Measurements from ENCODE around the gene TMEM108.

Gene TMEM108

DNA sequence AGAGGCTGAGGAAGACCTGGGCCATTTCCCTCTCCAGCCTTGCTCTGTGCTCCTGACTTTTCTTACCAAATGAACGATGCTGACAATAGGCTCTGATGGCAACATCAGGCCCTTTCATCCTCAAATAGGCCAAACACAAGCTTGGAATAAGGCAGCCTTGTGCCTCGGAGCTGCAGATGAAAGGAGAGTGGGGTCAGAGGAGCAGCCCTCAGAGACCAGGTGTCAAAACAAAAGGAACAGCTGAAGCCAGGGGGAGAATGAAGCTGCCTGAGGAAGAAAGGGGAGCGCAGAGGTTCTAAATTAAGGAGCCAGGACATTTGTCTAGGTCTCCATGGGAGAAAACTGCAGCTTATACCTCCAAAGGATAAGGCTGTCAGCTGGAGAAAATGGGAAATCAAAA lies 366.7 kb downstream of the TMEM108 start:
- no peak overlapping the region for H3K27ac Mint-ChIP-seq (ENCODE audit: low read depth)

DNA sequence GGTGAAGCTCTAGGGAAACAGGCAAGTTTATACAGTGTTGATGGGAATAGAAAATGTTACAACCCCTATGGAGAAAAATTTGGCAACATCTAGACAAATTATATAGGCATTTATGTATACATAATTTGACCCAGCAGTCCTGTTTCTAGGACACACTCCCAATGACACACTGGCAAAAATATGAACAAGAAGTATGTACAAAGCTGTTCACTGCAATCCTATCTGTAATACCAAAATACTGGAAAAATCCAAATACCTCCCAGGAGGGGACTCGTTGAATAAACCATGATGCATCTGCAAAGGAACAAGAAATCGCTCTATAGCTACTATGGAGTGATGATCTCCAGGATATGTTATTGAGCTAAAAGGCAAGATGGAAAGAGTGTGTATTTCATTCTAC lies 370.2 kb downstream of the TMEM108 start:
- DNase-seq (ENCODE audit: low spot score in 2 of 2) (no peak), ATAC-seq (replicated peaks; ENCODE audit: extremely low read depth, poor library complexity, severe bottlenecking) (no peak)
- no peaks in the 10 kb centered on the region for H3K36me3 Mint-ChIP-seq (ENCODE audit: insufficient read depth)
- peaks cover 57% of the 10 kb centered on the region for H3K27me3 Mint-ChIP-seq
- no peak overlapping the region for H3K4me3 Mint-ChIP-seq
- no peak overlapping the region for H3K27ac Mint-ChIP-seq (ENCODE audit: low read depth)
- peaks cover 8% of the 10 kb centered on the region for H3K4me1 Mint-ChIP-seq
- no peaks in the 10 kb centered on the region for H3K9me3 Mint-ChIP-seq

More for the DNA sequence above, 366.7 kb downstream of the TMEM108 start:
- Mint-ChIP-seq H3K4me3 (no peak overlapping the region), H3K36me3 (ENCODE audit: insufficient read depth) (no peaks in the 10 kb centered on the region), H3K9me3 (no peaks in the 10 kb centered on the region), H3K27me3 (peaks cover 48% of the 10 kb centered on the region), H3K4me1 (no peaks in the 10 kb centered on the region)
- DNase-seq (ENCODE audit: low spot score in 2 of 2) (no peak), ATAC-seq (replicated peaks; ENCODE audit: extremely low read depth, poor library complexity, severe bottlenecking) (no peak)

DNA sequence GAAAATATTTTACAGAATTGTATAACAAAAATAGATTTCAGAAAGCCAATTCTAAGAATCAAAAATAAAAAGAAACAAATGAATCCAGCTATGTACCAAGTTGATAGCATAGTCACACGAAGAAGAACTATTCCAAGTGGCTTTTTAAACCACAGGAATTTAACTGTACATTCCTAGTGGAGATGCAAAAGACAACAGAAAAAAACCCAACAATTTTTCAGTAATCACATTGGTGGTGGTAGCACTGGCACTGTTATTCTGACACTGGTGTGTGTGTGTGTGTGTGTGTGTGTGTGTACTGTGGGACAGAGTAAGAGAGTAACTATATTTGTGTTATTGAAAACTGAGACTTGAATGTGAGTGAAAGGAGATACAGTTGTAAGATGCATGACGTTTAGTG lies 370.8 kb downstream of the TMEM108 start:
- Mint-ChIP-seq H3K27ac (ENCODE audit: low read depth) (no peak overlapping the region), H3K27me3 (peaks cover 57% of the 10 kb centered on the region), H3K4me3 (no peak overlapping the region), H3K4me1 (peaks cover 10% of the 10 kb centered on the region), H3K36me3 (ENCODE audit: insufficient read depth) (no peaks in the 10 kb centered on the region), H3K9me3 (no peaks in the 10 kb centered on the region)
- ATAC-seq (replicated peaks; ENCODE audit: extremely low read depth, poor library complexity, severe bottlenecking), result no peak
- DNase-seq (ENCODE audit: low spot score in 2 of 2), result no peak

DNA sequence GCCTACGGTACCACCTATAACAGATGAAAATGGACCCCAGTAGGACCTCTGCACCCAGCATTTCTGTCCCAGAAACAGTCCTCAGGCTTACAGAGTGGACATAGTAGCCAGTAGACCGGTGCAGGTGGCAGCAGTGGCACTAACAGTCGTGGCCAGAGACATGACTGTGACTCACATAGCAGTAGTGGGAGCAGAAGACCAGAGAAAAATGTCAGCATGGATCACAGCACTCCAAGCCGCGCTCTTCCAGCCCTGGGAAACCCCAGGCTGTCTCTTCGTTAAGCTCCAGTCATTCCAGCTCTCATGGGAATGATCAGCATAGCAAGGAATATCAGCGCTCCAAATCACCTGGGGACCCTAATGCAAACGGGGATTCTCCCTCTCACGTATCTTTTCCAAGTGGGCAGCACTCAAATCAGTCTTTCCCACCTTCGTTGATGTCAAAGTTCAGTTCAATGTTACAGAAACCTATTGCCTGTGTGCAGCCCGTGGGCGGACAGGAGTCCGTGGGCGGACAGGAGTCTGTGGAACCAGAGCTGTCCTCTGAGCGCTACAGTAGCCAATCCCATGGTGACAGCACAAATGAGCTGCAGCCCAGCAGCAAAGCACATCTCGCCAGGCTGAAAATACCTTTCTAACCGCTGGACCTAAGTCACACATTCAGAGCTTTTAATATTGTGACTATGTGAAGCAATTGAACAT lies 372.2 kb downstream of the TMEM108 start:
- Mint-ChIP-seq H3K27me3 (peaks cover 47% of the 10 kb centered on the region), H3K36me3 (ENCODE audit: insufficient read depth) (no peaks in the 10 kb centered on the region), H3K27ac (ENCODE audit: low read depth) (no peak overlapping the region), H3K4me3 (no peak overlapping the region), H3K4me1 (peaks cover 10% of the 10 kb centered on the region), H3K9me3 (no peaks in the 10 kb centered on the region)
- DNase-seq (ENCODE audit: low spot score in 2 of 2), result no peak
- ATAC-seq (replicated peaks; ENCODE audit: extremely low read depth, poor library complexity, severe bottlenecking), result no peak

DNA sequence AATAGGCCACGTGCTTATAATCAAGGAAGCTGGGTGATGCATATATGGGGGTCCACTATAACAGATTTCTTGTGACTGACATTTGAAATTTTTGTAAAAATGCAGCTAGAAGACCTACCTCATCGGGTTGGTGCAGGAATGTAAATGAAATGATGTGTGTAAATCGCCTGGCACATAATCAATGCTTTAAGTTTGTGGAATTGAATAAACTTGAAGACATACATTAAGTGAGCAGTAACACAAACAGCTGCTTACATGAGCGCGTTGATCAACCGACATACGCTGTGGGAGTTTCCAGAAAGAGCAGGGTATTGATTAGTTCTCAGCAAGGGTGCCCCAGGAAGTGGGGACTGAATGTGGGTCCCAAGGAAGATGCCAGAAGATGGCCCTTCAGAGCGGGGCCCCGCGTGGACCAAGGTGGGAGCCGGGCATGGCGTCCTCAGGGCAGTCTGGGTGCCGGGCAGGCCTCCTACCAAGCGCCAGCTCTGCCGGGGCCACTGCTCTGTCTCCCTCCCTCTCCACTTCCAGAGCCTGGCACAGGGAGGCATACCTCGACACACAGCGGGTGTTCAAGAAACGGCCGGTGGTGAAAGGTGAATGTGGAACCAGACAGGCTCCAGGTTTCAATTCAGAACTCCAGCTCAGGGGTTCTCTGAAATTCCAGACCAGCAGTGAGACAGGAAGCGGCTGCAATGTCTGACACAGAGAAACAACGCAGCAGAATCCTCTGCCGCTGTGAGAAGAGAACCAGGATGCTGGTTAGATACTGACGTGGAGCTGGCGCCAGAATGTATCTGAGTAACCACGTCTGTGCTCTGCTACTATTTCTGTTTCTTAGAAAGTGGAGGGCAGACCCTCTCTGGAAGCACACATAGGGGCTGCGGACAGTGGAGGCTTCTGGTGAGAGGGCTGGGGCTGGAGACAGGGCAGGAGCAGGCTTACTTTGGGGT lies 374.3 kb downstream of the TMEM108 start:
- H3K4me3 Mint-ChIP-seq, result no peak overlapping the region

GRCh38 chr3:133413161-133414020 lies 375.2 kb downstream of the TMEM108 start:
- no peaks in the 10 kb centered on the region for H3K9me3 Mint-ChIP-seq
- peaks cover 22% of the 10 kb centered on the region for H3K27me3 Mint-ChIP-seq
- no peak overlapping the region for H3K4me3 Mint-ChIP-seq
- DNase-seq (ENCODE audit: low spot score in 2 of 2) (no peak), ATAC-seq (replicated peaks; ENCODE audit: extremely low read depth, poor library complexity, severe bottlenecking) (no peak)
- no peak overlapping the region for H3K27ac Mint-ChIP-seq (ENCODE audit: low read depth)
- H3K4me1 Mint-ChIP-seq, result peaks cover 10% of the 10 kb centered on the region
- H3K36me3 Mint-ChIP-seq (ENCODE audit: insufficient read depth), result peaks cover 3% of the 10 kb centered on the region

More for the DNA sequence above, 374.3 kb downstream of the TMEM108 start:
- ATAC-seq (replicated peaks; ENCODE audit: extremely low read depth, poor library complexity, severe bottlenecking) (no peak), DNase-seq (ENCODE audit: low spot score in 2 of 2) (no peak)
- no peak overlapping the region for H3K27ac Mint-ChIP-seq (ENCODE audit: low read depth)
- H3K36me3 Mint-ChIP-seq (ENCODE audit: insufficient read depth), result peaks cover 2% of the 10 kb centered on the region
- peaks cover 29% of the 10 kb centered on the region for H3K27me3 Mint-ChIP-seq
- peaks cover 10% of the 10 kb centered on the region for H3K4me1 Mint-ChIP-seq
- H3K9me3 Mint-ChIP-seq, result no peaks in the 10 kb centered on the region

GRCh38 chr3:133414021-133414392 lies 375.8 kb downstream of the TMEM108 start:
- peaks cover 10% of the 10 kb centered on the region for H3K4me1 Mint-ChIP-seq
- no peaks in the 10 kb centered on the region for H3K9me3 Mint-ChIP-seq
- H3K36me3 Mint-ChIP-seq (ENCODE audit: insufficient read depth), result peaks cover 3% of the 10 kb centered on the region
- no peak for DNase-seq (ENCODE audit: low spot score in 2 of 2)
- no peak for ATAC-seq (replicated peaks; ENCODE audit: extremely low read depth, poor library complexity, severe bottlenecking)
- H3K27me3 Mint-ChIP-seq, result peaks cover 16% of the 10 kb centered on the region
- H3K4me3 Mint-ChIP-seq, result no peak overlapping the region
- no peak overlapping the region for H3K27ac Mint-ChIP-seq (ENCODE audit: low read depth)

DNA sequence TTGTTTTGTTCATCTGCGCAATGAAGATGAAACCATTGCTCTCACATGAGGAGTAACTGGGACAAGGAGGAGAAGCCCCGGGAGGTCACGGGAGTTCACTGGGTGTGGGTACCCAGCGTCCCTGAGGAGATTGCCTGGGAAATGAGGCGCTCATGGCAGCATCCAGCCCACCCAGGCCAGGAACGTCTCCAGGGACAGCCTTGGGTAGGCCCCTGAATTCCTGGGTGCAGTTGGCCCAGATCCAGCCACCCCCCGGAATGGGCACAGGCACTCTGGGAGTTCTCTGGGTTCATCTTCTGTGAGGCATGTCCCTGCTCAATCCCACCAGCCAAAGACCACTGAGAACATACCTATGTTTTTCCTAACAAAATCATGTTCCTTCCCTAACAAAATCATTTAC lies 380.2 kb downstream of the TMEM108 start:
- DNase-seq (ENCODE audit: low spot score in 2 of 2), result no peak
- H3K27me3 Mint-ChIP-seq, result peaks cover 16% of the 10 kb centered on the region
- no peak for ATAC-seq (replicated peaks; ENCODE audit: extremely low read depth, poor library complexity, severe bottlenecking)
- H3K9me3 Mint-ChIP-seq, result no peaks in the 10 kb centered on the region
- H3K27ac Mint-ChIP-seq (ENCODE audit: low read depth), result no peak overlapping the region
- peaks cover 2% of the 10 kb centered on the region for H3K4me1 Mint-ChIP-seq
- no peak overlapping the region for H3K4me3 Mint-ChIP-seq
- peaks cover 3% of the 10 kb centered on the region for H3K36me3 Mint-ChIP-seq (ENCODE audit: insufficient read depth)

DNA sequence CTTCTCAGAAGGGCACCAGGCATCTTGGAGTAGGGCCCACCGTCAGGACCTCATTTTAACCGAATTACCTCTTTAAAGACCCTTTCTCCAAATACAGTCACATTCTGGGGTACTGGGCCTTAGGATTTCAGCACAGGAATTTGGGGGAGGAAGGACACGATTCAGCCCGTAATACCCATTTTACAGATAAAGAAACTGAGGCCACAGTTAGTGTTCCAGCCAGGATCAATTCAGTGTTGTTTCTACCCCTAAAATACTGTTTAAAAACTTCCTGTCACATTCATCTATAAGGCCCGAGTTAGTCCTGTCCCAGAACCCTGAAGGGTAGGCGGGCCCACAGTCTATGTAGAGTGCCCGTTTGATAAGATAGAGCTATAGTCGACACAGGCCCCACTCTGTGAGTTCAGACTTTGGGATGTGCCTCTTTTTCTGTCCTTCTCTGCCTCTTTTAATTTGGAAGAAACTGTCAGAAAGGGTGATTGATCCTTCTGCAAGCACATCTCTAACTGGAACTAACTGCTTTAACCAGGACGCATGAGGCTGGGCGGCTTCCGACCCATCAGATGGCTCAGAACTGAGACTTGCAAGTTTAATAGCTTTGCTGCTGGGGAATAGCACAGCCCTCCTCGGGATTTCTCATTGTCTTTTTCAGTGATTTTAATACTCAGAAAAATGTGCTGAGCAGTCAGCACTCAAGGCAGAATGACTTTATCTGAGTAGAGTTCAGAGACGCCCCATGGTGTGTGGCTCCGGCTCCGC lies 381.1 kb downstream of the TMEM108 start:
- ATAC-seq (replicated peaks; ENCODE audit: extremely low read depth, poor library complexity, severe bottlenecking), result no peak
- H3K4me1 Mint-ChIP-seq, result no peaks in the 10 kb centered on the region
- H3K27me3 Mint-ChIP-seq, result peaks cover 16% of the 10 kb centered on the region
- DNase-seq (ENCODE audit: low spot score in 2 of 2), result no peak
- no peak overlapping the region for H3K27ac Mint-ChIP-seq (ENCODE audit: low read depth)
- H3K9me3 Mint-ChIP-seq, result no peaks in the 10 kb centered on the region
- peaks cover 3% of the 10 kb centered on the region for H3K36me3 Mint-ChIP-seq (ENCODE audit: insufficient read depth)
- no peak overlapping the region for H3K4me3 Mint-ChIP-seq

DNA sequence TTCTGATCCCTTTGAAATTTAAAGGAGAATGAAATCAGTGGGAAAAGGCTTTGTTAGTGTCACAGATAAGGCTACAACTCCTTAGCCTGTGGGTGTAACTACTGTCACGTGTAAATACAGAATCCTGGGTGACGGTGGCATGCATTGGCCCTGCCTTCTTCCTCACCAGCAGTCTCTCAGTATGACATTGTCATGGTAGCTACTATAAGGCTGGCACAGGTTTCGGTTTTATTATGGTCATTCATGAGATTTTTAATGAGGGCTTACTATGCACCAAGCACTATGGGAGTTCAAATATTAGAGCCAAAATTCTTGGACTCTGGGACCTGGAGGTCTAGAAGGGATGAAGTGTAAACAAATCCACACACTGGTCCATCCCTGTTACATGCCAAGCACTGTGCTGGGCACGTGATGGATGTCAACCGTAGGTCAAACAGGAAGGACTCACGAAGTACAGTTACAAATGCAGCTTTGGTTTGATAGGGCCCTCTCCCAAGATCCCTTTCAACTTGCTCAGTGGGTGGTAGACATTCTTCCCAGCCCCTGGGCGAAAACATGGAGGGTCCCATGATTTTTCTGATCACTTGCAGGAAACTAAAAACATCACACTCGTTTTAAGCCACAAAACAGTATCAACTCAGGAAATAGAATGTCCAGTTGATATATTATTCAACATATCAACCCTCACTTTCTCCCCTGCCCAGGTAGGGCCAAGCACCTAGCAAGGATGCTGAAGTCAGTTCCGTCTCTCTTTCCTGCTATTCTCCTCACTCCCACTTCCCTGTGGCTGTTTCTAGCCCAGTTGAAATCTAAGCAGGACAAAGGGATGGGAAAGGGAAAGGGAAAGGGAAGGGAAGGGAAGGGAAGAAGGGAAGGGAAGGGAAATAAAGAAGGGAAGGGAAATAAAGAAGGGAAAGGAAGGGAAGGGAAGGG lies 387.0 kb downstream of the TMEM108 start:
- Mint-ChIP-seq H3K4me1 (no peaks in the 10 kb centered on the region), H3K27me3 (peaks cover 10% of the 10 kb centered on the region), H3K9me3 (no peaks in the 10 kb centered on the region), H3K27ac (ENCODE audit: low read depth) (no peak overlapping the region), H3K4me3 (no peak overlapping the region), H3K36me3 (ENCODE audit: insufficient read depth) (peaks cover 2% of the 10 kb centered on the region)
- DNase-seq (ENCODE audit: low spot score in 2 of 2), result no peak
- no peak for ATAC-seq (replicated peaks; ENCODE audit: extremely low read depth, poor library complexity, severe bottlenecking)

- H3K27ac Mint-ChIP-seq (ENCODE audit: low read depth), result no peak overlapping the region
- no peaks in the 10 kb centered on the region for H3K9me3 Mint-ChIP-seq
- DNase-seq (ENCODE audit: low spot score in 2 of 2), result no peak
- ATAC-seq (replicated peaks; ENCODE audit: extremely low read depth, poor library complexity, severe bottlenecking), result no peak
- H3K36me3 Mint-ChIP-seq (ENCODE audit: insufficient read depth), result peaks cover 2% of the 10 kb centered on the region
- peaks cover 3% of the 10 kb centered on the region for H3K27me3 Mint-ChIP-seq
- H3K4me3 Mint-ChIP-seq, result no peak overlapping the region
- H3K4me1 Mint-ChIP-seq, result no peaks in the 10 kb centered on the region
These were observed 387.7 kb downstream of the TMEM108 start for GRCh38 chr3:133425898-133426297.

Data from central memory CD8-positive, alpha-beta T cell (primary cell).